HCT116 (cell line): Measurements from ENCODE around the gene UPK3B. TPM values are rescaled to one million over a fixed set of nuclear protein-coding genes. Genes with fewer than 3 reads are reported as not detected.
"Not testable (repeated sequence)": the region's sequence is repeated elsewhere in the genome, so short reads cannot be mapped to it uniquely, and the experiment has no call there.

ENCODE experiments used
- ATAC-seq: fragments of 200-7000 bp; cut with Tn5 transposase; 2 replicates; pipeline ENCODE4 v1.9.1; 2020; ENCODE audit warnings: mild to moderate bottlenecking, moderate library complexity
- BruUV-seq: library from RNA; stranded (reverse); fragments of 400-500 nt; replicated peaks from 2 replicates; lab custom pipeline; 2021; lab: Mats Ljungman, UMichigan
- CTCF ChIA-PET: fragments of 300-600 bp; sonication (Branson Sonifier 250); formaldehyde crosslinking; loops from one replicate; lab custom pipeline; 2021; ENCODE audit warnings: antibody characterized with exemption; lab: Charles Lee
- POLR2A ChIA-PET: fragments of 300-600, 350-600 bp; sonication (Branson Sonifier 250); formaldehyde crosslinking; loops from one replicate; lab custom pipeline; 2021; ENCODE audit warnings: antibody characterized with exemption; lab: Charles Lee
- RAD21 ChIA-PET, 2 experiments: fragments of 300-600 bp; sonication (Branson Sonifier 250); formaldehyde crosslinking; loops; one replicate each; lab custom pipeline; 2023; ENCODE audit warnings: low total read pairs in 2 of 2; ENCODE audit not compliant: uncharacterized antibody in 2 of 2, unreplicated experiment in 2 of 2, low non-redundant PET in 1 of 2; lab: Charles Lee
- DNase-seq: peaks from one replicate; pipeline ENCODE4 v3.0.0-alpha.2; 2010; ENCODE audit warnings: low read depth, low spot score
- H2AFZ ChIP-seq: fragments of 200-600 bp; shearing (Covaris generic), sonication (generic); 2 replicates; pipeline ENCODE4 v1.6.1; 2017; ENCODE audit warnings: low read depth, mixed run types, mixed read lengths, antibody characterized with exemption, low read length; ENCODE audit not compliant: poor library complexity, severe bottlenecking
- H3K27ac ChIP-seq: 2 replicates; pipeline ENCODE4 v1.5.1; 2012; ENCODE audit warnings: low read depth, low read length
- H3K27me3 ChIP-seq: fragments of 200-600 bp; sonication (generic); 2 replicates; pipeline ENCODE4 v1.6.1; 2016; ENCODE audit warnings: mixed run types, low read length, mixed read lengths; ENCODE audit not compliant: insufficient read depth
- H3K36me3 ChIP-seq, 2 experiments: fragments of 200-500 bp in 1 of 2; fragments of 200-600 bp in 1 of 2; sonication (Bioruptor generic) in 1 of 2; sonication (generic) in 1 of 2; 2 replicates each; pipeline versions ENCODE4 v1.5.1 to v1.6.1; 2014 to 2016; ENCODE audit warnings: low read length in 2 of 2, inconsistent platforms in 1 of 2, mixed read lengths in 1 of 2, mixed run types in 1 of 2; ENCODE audit not compliant: insufficient read depth in 2 of 2, control insufficient read depth in 1 of 2
- H3K4me1 ChIP-seq, 2 experiments: fragments of 200-600 bp in 1 of 2; sonication (generic) in 1 of 2; 2 replicates each; pipeline versions ENCODE4 v1.5.1 to v1.6.1; 2012 to 2017; ENCODE audit warnings: low read length in 2 of 2, inconsistent platforms in 1 of 2, mild to moderate bottlenecking in 1 of 2, mixed read lengths in 1 of 2, mixed run types in 1 of 2, moderate library complexity in 1 of 2; ENCODE audit not compliant: insufficient read depth in 2 of 2, control insufficient read depth in 1 of 2
- H3K4me2 ChIP-seq: fragments of 200-600 bp; sonication (generic); 2 replicates; pipeline ENCODE4 v1.6.1; 2017; ENCODE audit warnings: mixed run types, low read length, mixed read lengths
- H3K4me3 ChIP-seq, 2 experiments: fragments of 200-600 bp in 1 of 2; sonication (generic) in 1 of 2; replicated peaks in 1 of 2; 2 replicates each; pipeline ENCODE4 v1.5.1; 2011 to 2016; ENCODE audit warnings: low read length in 2 of 2, control low read depth in 1 of 2, low read depth in 1 of 2, mild to moderate bottlenecking in 1 of 2, mixed read lengths in 1 of 2, mixed run types in 1 of 2
- H3K79me2 ChIP-seq: fragments of 200-600 bp; sonication (generic); 2 replicates; pipeline ENCODE4 v1.6.1; 2017; ENCODE audit warnings: mild to moderate bottlenecking, mixed run types, low read length, moderate library complexity, mixed read lengths; ENCODE audit not compliant: insufficient read depth
- H3K9ac ChIP-seq: fragments of 200-600 bp; sonication (generic); 2 replicates; pipeline ENCODE4 v1.6.1; 2016; ENCODE audit warnings: low read length, mixed read lengths
- H3K9me2 ChIP-seq: fragments of 200-600 bp; sonication (generic), shearing (Covaris generic); 2 replicates; pipeline ENCODE4 v1.6.1; 2017; ENCODE audit warnings: mixed run types, mild to moderate bottlenecking, moderate library complexity; ENCODE audit not compliant: insufficient read depth
- H3K9me3 ChIP-seq, 2 experiments: fragments of 200-500 bp in 1 of 2; fragments of 200-600 bp in 1 of 2; sonication (Bioruptor generic) in 1 of 2; sonication (generic) in 1 of 2; 2 replicates each; pipeline ENCODE4 v1.6.1; 2014 to 2017; ENCODE audit warnings: low read length in 2 of 2, mixed read lengths in 2 of 2, inconsistent platforms in 1 of 2, low read depth in 1 of 2, mild to moderate bottlenecking in 1 of 2, mixed run types in 1 of 2, moderate library complexity in 1 of 2; ENCODE audit not compliant: control insufficient read depth in 1 of 2, insufficient read depth in 1 of 2
- H4K20me1 ChIP-seq: fragments of 200-600 bp; sonication (generic), shearing (Covaris generic); 2 replicates; pipeline ENCODE4 v1.6.1; 2017; ENCODE audit warnings: mixed run types, mild to moderate bottlenecking, moderate library complexity; ENCODE audit not compliant: insufficient read depth
- intact Hi-C: fragments of 100-400 bp; cut with micrococcal nuclease; formaldehyde crosslinking; loops from 2 replicates; pipeline ENCODE4 v1.10.0; 2022
- total RNA-seq: library from RNA; stranded (reverse); gene quantifications from one replicate; pipeline ENCODE4 v1.2.1, GENCODE V29; 2021; ENCODE audit not compliant: unreplicated experiment

UPK3B gene
- total RNA-seq, 1 experiment from 2014 or later: 2.3 TPM

- H3K4me1 ChIP-seq, H3K4me2 ChIP-seq, H4K20me1 ChIP-seq, RAD21 ChIA-PET, H3K9me2 ChIP-seq, H3K79me2 ChIP-seq, H3K9ac ChIP-seq, BruUV-seq, H3K27me3 ChIP-seq, H2AFZ ChIP-seq, H3K27ac ChIP-seq, CTCF ChIA-PET, intact Hi-C loops, H3K9me3 ChIP-seq, POLR2A ChIA-PET, H3K36me3 ChIP-seq, ATAC-seq, H3K4me3 ChIP-seq, DNase-seq: not testable (repeated sequence)
These were observed 11.7 kb upstream of the UPK3B start for GRCh38 chr7:76498583-76499200.

GRCh38 chr7:76499201-76499923 is 11.0 kb upstream of the UPK3B start:
- BruUV-seq, H3K9me3 ChIP-seq, H3K4me2 ChIP-seq, H3K27me3 ChIP-seq, POLR2A ChIA-PET, H3K27ac ChIP-seq, H2AFZ ChIP-seq, RAD21 ChIA-PET, H3K9me2 ChIP-seq, H4K20me1 ChIP-seq, DNase-seq, H3K9ac ChIP-seq, ATAC-seq, H3K79me2 ChIP-seq, H3K4me3 ChIP-seq, H3K36me3 ChIP-seq, intact Hi-C loops, CTCF ChIA-PET, H3K4me1 ChIP-seq: not testable (repeated sequence)

GRCh38 chr7:76499924-76500241 is 10.5 kb upstream of the UPK3B start:
- H3K36me3 ChIP-seq, H3K27ac ChIP-seq, DNase-seq, RAD21 ChIA-PET, H3K9ac ChIP-seq, H3K9me3 ChIP-seq, H3K4me2 ChIP-seq, H2AFZ ChIP-seq, H3K27me3 ChIP-seq, H3K4me3 ChIP-seq, intact Hi-C loops, H4K20me1 ChIP-seq, H3K9me2 ChIP-seq, POLR2A ChIA-PET, H3K4me1 ChIP-seq, BruUV-seq, H3K79me2 ChIP-seq, CTCF ChIA-PET: not testable (repeated sequence)
- peak; percentile 67 for ATAC-seq

- DNase-seq, POLR2A ChIA-PET, ATAC-seq, H2AFZ ChIP-seq, RAD21 ChIA-PET, H3K9me2 ChIP-seq, H3K4me3 ChIP-seq, H3K36me3 ChIP-seq, CTCF ChIA-PET, H3K27ac ChIP-seq, H3K9ac ChIP-seq, H4K20me1 ChIP-seq, intact Hi-C loops, H3K27me3 ChIP-seq, H3K79me2 ChIP-seq, H3K9me3 ChIP-seq, BruUV-seq, H3K4me2 ChIP-seq, H3K4me1 ChIP-seq: not testable (repeated sequence)
These were observed 8.1 kb upstream of the UPK3B start for GRCh38 chr7:76502224-76502623.
